ENCODE measurements around the gene MRPS18A.

The MRPS18A gene

GRCh38 chr6:43698584-43699349 lies 11.2 kb upstream of the MRPS18A start:
- no peak for DNase-seq (ENCODE audit: low spot score)

- no peak for DNase-seq (ENCODE audit: low spot score)
These were observed 9.8 kb upstream of the MRPS18A start for GRCh38 chr6:43697421-43697820.

GRCh38 chr6:43695967-43696291 lies 8.3 kb upstream of the MRPS18A start:
- no peak for DNase-seq (ENCODE audit: low spot score)

GRCh38 chr6:43695215-43695966 lies 7.8 kb upstream of the MRPS18A start:
- no peak for DNase-seq (ENCODE audit: low spot score)

- no peak for DNase-seq (ENCODE audit: low spot score)
These were observed 1.8 kb upstream of the MRPS18A start for GRCh38 chr6:43689421-43689820.

GRCh38 chr6:43687079-43687436 lies 533 bp downstream of the MRPS18A start:
- DNase-seq (ENCODE audit: low spot score) = no peak

- no peak for DNase-seq (ENCODE audit: low spot score)
These were observed 3.7 kb downstream of the MRPS18A start for GRCh38 chr6:43683708-43684455.

GRCh38 chr6:43682724-43683429 lies 4.7 kb downstream of the MRPS18A start:
- DNase-seq (ENCODE audit: low spot score) = no peak

- no peak for DNase-seq (ENCODE audit: low spot score)
These were observed 6.3 kb downstream of the MRPS18A start for GRCh38 chr6:43681303-43681702.

- DNase-seq (ENCODE audit: low spot score) = no peak
These were observed 7.0 kb downstream of the MRPS18A start for GRCh38 chr6:43680308-43681200.

- DNase-seq (ENCODE audit: low spot score) = no peak
These were observed 8.5 kb downstream of the MRPS18A start for GRCh38 chr6:43679057-43679456.

- no peak for DNase-seq (ENCODE audit: low spot score)
These were observed 9.2 kb downstream of the MRPS18A start for GRCh38 chr6:43678341-43678740.

- no peak for DNase-seq (ENCODE audit: low spot score)
These were observed 9.8 kb downstream of the MRPS18A start for GRCh38 chr6:43677759-43678158.

GRCh38 chr6:43676962-43677606 lies 10.5 kb downstream of the MRPS18A start:
- no peak for DNase-seq (ENCODE audit: low spot score)

GRCh38 chr6:43674921-43675320 lies 12.7 kb downstream of the MRPS18A start:
- no peak for DNase-seq (ENCODE audit: low spot score)

GRCh38 chr6:43674291-43674690 lies 13.3 kb downstream of the MRPS18A start:
- no peak for DNase-seq (ENCODE audit: low spot score)

GRCh38 chr6:43673444-43674084 lies 14.0 kb downstream of the MRPS18A start:
- no peak for DNase-seq (ENCODE audit: low spot score)

GRCh38 chr6:43671801-43672690 lies 15.5 kb downstream of the MRPS18A start:
- no peak for DNase-seq (ENCODE audit: low spot score)
